Ecto neural progenitor cell (in vitro differentiated cells): ENCODE measurements around the gene RGS9.
"Not testable (repeated sequence)": the region's sequence is repeated elsewhere in the genome, so short reads cannot be mapped to it uniquely, and the experiment has no call there.

Experiments used
- DNase-seq: peaks from one replicate; pipeline ENCODE4 v3.0.0-alpha.2; 2018; ENCODE audit warnings: low spot score

The RGS9 gene

DNA sequence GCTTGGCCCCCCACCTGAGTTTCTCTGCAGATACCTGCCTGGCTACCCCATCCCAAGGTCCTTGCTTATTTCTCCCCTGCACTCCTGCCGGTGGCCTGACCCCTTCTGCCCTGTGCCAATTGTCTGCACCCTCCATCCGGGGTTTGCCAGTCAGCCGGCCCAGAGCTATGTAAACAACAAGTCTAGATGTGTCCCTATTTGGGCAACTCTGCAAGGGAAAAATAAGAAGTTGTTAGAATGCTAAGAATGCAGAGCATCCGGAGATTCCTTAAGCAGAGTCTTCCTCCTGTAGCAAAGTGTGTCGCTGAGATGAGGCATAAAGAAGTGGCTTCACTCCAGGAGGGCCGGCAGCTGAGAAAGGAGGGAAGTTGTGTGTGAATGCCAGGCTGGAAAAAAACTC is 46.6 kb downstream of the RGS9 start:
- DNase-seq, result no peak

DNA sequence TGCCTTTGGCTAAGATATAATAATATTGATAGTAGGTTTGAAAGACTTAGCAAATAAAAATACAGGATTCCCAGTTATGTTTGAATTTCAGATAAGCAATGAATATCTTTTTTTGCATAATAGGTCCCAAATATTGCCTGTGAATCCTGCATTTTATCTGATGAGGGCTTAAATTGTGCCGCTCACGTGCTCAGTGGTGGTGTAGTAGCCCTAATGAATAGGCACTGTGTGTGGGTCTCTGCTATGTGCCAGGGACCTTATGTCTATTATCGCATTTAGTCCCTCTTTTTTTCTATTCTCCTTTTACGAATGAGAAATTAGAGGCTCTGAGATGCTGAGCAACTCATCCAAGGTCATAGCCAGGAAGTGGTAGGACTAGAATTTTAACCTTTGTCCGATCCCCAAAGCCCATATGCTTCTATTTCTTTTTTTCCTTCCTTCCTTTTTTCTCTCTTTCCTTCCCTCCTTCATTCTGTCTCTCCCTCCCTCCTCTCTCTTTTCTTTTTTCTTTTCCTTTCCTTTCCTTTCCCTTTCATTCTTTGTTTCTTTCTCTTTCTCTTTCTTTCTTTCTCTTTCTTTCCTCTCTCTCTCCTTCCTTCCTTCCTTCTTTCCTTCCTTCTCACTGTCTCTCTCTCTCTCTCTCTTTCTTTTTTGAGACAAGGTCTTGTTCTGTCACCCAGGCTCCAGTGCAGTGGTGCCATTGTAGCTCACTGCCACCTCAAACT is 47.2 kb downstream of the RGS9 start:
- no peak for DNase-seq

DNA sequence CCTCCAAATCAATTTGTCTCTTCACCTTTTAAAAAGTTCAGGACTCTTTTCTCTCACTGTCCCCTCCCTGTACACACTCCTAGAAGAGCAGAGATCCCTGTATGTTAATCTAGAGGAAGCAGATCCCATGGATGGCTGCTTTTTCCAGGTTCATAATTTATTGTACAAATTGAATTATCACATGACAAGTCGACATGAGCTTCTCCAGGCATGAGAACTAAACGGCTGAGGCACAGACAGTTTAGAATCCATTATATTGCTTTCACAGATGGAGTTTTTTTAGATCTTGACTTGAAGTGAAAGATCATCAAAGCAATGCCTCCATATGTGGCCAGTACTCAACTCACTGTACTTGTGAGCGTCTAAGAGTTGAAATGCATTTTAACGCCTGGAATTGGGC is 47.9 kb downstream of the RGS9 start:
- DNase-seq, result no peak

DNA sequence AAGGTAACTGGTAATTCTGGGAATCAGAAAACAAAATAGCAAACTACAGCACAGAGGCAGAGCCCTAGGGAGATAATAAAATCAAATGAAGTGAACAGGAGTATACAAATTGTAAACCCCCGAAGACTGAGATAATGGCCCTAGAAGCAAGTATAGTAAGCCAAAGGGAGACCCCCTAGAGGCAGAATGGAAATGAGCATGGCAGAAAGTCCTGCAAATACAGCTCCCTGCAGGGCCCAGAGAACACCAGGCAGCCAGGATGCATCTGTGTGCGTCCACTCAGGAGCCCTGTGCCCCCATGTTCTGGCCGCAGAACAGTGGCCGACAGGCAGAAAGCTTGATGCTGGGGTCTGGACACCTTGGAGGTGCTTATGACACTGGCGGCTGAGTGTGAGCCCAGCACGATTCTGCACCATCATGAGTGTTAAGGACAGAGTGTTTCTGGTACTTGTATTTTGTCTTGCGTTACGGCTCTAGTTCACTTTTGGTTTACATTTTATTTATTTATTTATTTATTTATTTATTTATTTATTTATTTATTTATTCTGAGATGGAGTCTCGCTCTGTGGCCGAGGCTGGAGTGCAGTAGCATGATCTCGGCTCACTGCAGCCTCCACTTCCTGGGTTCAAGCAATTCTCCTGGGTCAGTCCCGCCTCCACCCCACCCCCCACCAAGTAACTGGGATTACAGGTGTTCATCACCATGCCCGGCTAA is 48.7 kb downstream of the RGS9 start:
- no peak for DNase-seq

DNA sequence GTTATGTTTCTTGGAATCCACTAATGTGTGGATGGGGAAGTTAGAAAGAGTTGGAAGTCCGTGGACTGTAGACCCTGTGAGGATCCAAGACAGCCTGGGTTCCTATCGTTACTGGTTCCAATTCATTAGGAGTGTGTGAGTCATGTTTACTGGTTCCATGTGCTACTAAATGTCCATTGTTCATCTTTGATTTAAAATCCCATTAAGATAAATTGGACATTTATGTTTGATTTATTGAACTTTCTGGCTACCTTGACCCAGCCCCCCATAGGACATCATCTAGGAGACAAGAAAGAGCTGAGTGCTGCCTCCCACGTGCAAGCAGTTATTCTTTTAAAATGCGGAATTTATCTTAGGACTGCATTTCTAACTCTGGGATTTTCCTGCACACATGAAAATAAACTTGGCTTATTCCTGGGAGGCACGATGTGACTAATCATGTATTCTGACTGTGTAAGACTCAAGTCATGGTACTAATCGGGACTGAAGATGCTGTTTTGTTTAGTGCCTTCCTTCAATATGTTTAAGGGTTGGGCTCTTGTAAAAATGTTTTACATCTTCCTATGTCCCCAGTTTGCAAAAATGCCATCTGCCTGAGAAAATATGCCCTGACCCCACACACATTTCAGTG is 53.4 kb downstream of the RGS9 start:
- DNase-seq, result no peak

DNA sequence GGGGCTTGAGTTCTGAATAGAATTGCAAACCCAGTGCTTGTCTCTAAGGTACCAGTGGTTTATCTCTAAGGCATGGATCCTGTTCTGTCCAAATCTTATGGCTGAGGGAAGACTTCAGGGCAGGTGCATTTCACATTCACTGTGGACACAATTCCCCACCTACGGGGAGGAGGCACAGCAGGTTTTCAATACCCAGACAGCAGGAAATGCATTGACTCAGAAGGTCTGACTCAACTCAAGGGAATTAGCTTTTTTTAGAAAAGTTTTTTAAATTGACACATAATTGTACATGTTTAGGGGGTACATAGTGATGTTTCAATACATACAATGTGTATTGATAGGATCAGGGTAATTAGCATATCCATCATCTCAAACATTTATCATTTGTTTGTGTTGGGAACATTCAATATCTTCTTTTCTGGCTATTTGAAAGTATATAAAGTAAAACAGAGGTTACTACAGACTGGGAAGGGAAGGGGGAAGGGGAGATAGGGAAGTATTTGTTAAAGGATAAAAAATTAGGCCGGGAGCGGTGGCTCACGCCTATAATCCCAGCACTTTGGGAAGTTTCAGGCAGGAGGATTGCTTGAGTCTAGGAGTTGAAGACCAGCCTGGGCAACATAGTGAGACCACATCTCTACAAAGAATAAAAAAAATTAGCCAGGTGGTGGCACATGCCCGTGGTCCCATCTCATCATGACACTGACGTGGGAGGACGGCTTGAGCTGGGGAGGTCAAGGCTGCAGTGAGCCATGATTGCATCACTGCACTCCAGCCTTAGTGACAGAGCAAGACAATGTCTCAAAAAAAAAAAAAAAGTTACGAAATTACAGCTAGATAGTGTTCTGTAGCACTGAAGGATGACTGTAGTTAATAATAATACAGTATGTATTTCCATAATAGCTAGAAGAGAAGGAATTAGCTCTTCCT is 54.9 kb downstream of the RGS9 start:
- DNase-seq, result no peak

DNA sequence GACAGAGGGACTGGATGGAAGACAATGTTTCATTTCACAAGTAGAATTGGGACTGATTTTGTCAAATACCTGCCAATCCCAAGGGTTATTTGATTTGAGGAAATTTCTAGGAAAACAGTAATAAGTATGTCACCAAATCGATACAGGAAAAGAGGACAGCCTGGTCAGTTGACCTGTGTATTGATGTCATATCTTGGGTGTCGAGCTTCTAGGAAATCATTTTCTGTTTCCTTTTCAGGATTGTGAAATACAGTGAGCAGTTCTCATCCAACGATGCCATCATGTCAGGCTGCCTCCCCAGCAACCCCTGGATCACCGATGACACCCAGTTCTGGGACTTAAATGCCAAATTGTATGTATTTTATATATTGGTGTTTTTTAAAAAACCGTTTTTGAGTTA is 56.1 kb downstream of the RGS9 start:
- DNase-seq, result no peak

DNA sequence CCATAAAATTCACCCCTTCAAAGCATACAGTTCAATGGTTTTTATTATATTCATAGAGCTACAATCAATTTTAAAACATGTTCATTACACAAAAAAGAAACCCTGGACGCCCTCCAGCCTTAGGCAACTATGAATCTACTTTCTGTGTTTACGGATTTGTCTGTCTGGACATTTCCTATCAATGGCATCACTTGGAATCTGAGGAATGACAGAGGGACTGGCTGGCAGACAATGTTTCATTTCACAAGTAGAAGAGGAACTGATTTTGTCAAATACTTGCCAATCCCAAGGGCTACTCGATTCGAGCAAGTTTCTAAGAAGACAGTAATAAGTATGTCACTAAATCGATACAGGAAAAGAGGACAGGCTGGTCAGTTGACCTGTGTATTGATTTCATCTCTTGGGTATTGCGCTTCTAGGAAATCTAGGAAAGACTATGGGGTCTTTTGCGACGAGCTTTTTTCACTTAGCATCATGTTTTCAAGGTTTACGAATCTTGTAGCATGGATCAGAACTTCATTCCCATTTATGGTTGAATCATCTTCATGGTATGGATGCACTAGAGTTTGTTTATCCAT is 56.6 kb downstream of the RGS9 start:
- no peak for DNase-seq

DNA sequence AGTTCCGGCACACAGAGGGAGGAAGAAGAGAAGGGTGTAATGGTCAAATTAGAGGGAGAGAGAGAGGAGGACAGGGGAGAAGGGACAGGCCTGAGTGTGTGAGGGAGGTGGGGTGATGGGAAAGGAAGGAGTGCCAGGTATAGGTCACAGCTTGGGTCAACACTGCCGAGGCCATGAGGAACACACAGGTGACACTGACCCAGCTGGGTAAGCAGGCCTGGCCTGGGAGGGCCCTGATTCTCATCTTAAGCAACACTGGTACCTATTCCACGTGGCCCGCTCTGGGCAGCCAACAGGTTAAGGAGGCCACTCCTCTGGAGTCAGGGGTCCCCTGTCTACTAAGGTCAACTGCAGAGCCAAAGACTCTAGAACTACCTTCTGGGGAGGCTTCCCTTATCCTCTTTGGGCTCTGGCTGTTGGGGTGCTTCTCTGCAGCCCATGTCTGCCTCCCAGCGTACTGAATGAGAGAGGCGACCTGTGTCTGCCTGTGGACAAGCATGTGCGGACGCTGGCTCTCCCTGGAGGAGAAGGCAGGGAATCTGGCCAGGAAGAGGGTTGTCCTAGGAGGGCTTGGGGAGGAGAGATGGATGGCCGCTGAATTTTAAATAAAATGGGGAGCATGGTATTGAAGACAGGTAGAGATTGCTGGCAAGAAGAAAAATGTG is 57.6 kb downstream of the RGS9 start:
- DNase-seq, result no peak

DNA sequence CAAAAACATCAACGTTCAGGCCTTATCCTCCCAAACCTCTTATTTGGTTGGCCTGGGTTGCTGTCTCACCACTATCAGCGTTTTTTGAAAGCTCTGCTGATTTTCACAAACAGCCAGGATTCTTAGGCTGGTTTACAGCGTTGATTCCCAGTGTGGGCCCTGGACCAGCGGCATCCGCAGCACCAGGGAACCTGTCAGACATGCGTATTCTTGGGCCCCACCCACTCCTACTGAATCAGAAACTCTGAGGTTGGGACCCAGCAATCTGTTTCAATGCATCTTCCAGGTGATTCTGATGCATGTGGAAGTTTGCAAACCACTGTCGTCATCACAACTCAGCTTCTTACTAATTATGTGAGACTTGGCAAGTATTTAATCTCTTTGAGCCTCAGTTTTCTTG is 58.5 kb downstream of the RGS9 start:
- no peak for DNase-seq

DNA sequence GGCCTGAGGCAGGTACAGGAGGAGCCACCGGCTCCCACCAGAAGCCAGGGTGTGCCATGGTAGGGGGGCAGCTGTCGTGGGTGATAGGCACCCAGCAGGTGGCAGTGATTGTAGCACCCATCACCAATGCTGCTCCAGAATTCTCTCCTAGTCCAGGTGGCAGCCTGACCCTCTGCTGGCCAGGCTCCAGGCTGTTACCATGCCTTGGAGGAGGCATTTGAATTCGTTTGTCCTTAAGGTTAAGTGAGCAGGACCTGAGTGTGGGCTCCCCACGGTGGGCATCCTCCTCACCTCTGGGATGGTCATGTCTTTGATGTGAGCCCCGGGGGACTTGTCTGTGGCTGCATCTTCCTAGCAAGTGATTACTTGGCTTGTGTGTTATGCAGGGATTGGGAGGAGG is 59.4 kb downstream of the RGS9 start:
- no peak for DNase-seq

DNA sequence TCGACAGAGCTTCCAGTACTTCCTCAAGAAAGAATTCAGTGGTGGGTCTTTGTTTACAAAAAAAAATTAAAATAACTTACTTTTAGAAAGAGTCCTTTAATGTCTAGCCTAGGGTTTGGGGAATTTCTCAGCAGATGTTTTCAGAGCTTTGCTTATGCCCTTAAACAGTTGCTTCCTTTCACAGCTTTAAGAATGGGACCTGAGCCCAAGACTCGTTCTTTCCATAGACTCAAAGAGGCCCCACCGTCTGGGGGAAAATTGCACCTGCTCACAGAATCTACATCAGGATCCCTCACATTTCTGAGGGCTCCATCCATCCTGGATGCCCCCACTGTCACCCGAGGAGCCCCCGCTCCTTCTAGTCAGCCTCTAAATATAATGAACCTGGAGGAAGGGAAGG is 60.0 kb downstream of the RGS9 start:
- DNase-seq, result no peak

DNA sequence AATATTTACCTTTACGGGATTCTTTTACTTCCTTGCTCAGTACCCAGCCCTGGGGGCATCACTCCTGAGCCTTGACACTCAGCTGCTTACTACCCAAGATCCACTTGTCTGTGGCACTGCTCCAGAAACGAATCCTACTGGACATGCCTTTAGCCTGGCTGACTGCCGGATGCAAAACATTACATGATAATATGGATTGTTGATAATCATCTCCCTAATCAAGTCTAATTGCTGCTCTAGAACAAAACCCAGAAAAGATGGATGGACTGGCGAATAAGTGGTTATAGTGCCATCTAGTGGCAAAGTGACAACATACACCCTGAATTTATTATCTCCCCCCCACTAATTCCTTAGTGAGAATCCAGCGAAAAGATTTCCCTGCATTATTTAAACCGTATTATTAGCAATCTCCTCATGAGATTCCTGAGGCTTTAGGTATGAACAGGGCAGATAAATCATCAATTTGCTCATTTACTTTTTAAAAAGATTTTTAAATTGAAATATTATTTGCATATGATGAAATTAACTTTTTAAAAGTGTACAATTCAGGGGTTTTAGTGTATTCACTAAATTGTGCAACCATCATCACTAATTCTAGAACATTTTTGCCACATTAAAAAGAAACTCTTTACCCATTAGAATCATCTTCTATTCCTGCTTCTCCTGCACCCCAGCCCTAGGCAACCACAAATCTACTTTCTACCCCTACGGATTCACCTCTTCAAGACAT is 61.6 kb downstream of the RGS9 start:
- no peak for DNase-seq

DNA sequence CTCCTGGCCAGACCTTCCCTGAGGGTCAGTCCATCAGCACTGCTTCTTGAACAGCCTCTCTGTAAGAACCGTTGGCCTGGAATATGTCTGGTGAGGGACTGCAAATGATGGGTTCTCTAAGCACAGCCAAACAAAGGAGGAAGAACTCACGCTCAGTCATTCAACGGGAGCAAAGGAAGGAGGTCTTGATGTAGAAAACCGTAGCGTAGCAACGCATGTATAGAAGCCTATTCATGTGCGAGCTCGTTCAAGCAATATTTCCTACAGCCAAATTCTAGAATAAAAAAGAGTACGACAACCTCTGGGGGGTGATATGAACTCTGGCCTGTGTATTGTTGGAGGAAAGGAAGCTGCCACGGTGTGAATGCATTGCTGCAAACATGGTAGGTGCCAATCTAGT is 64.2 kb downstream of the RGS9 start:
- no peak for DNase-seq

DNA sequence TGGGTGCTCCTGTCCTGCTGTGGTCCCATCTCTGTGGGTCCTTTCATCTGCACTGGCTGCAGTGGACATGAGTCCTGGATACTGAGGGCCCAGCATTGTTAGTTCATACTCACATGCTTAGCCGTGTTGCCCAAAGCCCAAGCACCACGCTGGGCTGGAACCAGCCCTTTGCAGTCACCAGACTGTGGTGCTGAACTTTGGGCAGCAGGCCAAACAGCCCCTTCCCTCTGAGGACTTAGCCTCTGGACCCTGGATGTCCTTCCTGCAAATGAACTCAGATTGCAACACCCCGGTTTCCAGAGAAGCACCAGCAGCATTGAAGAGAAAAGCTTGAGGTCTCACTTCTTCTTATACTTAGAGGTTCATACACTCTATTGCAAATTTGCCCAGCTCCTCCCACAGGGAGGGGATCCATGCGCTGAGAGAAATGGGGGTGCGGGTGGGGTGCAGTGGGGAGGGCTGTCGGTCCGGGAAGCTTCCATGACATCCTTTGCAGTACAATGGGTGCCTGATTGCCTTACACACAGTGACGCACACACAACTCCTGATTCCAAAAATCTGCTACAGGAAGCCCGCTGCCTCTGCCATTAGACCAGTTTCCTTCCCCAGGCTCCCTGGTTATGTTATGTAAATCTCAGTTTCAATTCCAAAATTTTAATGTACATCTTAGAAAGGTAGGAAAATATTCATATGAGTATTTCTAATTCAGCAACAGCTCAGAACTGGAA is 65.8 kb downstream of the RGS9 start:
- no peak for DNase-seq

DNA sequence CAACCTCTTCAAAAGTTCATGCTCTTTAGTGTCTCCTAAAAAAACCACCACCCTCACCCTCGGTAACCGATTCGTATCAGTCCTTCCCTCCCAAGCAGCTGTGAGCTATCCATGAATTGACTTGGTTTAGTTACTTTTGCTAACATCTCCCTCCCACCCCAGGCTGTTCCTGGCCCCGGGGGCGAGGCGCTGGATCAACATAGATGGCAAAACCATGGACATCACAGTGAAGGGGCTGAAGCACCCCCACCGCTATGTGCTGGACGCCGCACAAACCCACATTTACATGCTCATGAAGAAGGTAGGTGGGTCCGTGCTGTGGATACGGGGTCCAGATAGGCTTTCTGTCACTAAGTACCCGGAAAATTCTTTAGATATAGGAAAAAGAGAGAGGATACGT is 66.8 kb downstream of the RGS9 start:
- no peak for DNase-seq

DNA sequence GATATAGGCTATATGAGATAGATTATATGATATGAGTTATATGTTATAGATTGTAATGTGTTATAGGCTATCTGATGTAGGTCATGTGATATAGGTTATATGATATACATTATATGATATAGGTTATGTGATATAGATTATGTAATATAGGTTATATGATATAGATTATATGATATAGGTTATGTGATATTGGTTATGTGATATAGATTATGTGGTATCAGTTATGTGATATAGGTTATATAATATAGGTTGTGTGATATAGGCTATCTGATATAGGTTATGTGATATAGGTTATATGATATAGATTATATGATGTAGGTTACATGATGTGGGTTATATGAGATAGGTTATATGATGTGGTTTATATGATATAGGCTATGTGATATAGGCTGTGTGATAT is 68.5 kb downstream of the RGS9 start:
- DNase-seq, result no peak

DNA sequence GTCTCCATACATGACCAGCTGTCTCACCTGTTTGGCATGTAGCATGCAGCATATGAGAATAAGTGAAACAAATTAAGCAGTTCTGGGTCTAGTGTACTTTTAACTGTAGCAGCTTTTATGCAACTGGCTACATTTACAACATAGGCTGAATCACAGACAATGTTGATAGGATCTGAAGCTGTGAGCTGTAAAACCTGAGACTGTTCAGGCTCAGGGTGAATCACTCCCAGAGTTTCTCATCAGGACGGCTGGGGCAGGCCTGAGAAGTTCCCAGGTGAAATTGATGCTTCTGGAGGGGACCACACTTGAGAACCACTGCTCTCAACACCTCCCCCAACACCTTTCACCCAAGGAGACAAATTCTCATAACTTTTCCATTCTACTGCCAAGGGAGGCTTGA is 70.3 kb downstream of the RGS9 start:
- DNase-seq, result not testable (repeated sequence)

DNA sequence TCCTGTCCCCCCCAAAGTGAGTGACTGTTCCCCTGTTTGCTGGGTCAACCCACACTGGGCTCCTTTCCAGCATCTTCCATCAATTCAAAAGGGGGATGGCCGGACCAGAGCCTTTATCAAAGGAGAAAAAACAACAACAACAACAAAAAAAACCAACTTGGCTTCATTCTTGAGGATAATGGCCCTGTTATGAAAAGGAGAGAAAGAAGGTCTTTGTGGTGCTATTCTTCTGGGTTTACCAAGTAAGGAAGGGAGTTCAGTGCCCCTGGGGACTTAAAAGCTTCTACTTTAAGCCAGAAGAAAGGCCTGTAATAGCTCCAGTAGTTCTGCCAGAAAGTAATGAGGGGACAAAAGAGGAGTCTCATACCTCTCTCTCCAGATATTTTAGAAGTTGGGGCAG is 71.5 kb downstream of the RGS9 start:
- DNase-seq, result no peak

DNA sequence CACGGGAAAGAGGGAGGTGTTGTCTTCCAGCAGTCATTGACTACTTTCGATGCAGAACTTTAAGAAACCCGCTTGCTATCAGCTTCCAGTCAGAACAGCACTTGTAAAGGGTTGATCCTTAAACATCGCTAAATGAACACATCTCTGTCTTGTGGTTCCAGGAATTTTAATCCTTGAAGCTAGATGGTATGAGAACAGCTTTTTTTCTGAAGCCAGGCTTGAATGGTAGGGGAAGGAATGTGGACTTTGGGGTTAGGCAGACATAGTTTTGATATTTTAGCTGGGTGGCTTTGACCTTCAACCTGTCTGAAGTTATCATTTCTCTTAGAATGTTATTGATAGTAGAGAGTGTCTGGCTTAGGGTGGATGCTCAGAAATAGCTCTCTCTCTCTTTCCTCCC is 81.1 kb downstream of the RGS9 start:
- DNase-seq, result no peak
